HL-60 (cell line): ENCODE measurements around the gene YKT6.

ENCODE experiments used
- POLR2AphosphoS5 ChIP-seq: IDR thresholded peaks from 2 replicates; pipeline ENCODE4 v1.6.1; 2012; ENCODE audit warnings: low read depth
- TF ChIP-seq, protein P1 (sequence below): IDR thresholded peaks from one replicate; pipeline ENCODE4 v1.5.1; 2011; ENCODE audit warnings: low read length, control low read depth, inconsistent platforms; ENCODE audit not compliant: insufficient read depth

GRCh38 chr7:44212581-44213184, 11.9 kb downstream of the YKT6 start:
- no peak for TF ChIP-seq POLR2AphosphoS5
- TF ChIP-seq, protein P1, sequence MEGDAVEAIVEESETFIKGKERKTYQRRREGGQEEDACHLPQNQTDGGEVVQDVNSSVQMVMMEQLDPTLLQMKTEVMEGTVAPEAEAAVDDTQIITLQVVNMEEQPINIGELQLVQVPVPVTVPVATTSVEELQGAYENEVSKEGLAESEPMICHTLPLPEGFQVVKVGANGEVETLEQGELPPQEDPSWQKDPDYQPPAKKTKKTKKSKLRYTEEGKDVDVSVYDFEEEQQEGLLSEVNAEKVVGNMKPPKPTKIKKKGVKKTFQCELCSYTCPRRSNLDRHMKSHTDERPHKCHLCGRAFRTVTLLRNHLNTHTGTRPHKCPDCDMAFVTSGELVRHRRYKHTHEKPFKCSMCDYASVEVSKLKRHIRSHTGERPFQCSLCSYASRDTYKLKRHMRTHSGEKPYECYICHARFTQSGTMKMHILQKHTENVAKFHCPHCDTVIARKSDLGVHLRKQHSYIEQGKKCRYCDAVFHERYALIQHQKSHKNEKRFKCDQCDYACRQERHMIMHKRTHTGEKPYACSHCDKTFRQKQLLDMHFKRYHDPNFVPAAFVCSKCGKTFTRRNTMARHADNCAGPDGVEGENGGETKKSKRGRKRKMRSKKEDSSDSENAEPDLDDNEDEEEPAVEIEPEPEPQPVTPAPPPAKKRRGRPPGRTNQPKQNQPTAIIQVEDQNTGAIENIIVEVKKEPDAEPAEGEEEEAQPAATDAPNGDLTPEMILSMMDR: no peak
